IMR-90 (cell line): Measurements from ENCODE around the gene OTUD5. TPM values are rescaled to one million over a fixed set of nuclear protein-coding genes. Genes with fewer than 3 reads are reported as not detected.

ENCODE experiments used
- MAFK ChIP-seq: IDR thresholded peaks from 2 replicates; pipeline ENCODE4 v1.6.1; 2012; ENCODE audit warnings: low read depth, low read length, improper control_type of control experiment
- MXI1 ChIP-seq: IDR thresholded peaks from 2 replicates; pipeline ENCODE4 v1.6.1; 2012; ENCODE audit warnings: low read depth, mild to moderate bottlenecking, low read length, moderate library complexity, borderline replicate concordance
- NFE2L2 ChIP-seq: fragments of 150-350 bp; IDR thresholded peaks from 2 replicates; pipeline ENCODE4 v1.6.1; 2016; ENCODE audit warnings: low read depth, mild to moderate bottlenecking, low read length
- polyA plus RNA-seq, 3 experiments: library from polyadenylated mRNA; depleted of rRNA; stranded (reverse); fragments of >200 nt; gene quantifications; 2 replicates each; pipeline ENCODE4 v1.2.3, GENCODE V29; 2012; ENCODE audit warnings: low replicate concordance in 1 of 3
- total RNA-seq: library from RNA; depleted of rRNA; stranded (reverse); fragments of >200 nt; gene quantifications from 2 replicates; pipeline ENCODE4 v1.2.3, GENCODE V29; 2012

OTUD5 gene
- total and polyA plus RNA-seq, 2 of the 4 experiments (the other 2 are of a cell fraction): 30.6 to 50.4 TPM

DNA sequence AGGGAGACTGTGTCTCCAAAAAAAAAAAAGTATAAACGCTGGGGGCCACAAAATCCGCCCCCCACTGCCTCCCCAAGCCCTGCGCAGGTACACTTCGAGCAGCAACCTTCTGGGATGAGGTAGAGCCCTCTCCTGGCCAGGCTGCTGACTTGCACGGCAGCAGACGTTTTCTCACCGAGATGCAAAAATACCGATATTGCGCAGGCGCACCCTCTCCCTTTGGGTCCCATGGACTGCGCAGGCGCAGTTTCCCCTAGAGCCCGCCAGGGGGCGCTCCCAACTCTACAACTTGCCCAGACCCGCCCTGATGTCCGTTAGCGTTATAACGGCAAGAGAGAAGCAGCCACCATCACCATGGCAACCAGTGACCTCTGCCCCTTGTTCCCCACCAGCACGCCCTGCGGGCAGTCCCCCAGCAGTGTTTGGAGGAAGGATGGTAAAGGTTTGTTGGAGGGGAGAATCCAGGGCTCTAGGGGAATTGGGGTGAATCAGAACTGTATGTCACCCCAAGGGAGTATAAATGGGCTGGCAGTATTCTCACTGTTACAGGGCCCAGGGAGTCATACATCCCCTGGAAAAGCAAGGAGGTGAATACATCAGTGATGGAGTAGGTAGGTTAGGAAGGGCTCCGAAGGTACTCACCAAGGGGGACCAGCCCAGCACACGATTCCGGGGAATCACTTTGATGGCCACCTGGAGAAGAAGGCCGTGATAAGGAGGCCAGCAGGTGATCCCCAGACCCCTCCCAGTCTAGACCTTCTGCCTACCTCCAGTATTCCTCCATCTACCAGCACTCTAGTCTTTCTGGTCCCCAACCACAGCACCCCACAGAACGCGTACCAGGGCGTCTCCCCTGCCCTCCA, 40.0 kb downstream of the OTUD5 start (continued):
- TF ChIP-seq MAFK: no peak
- TF ChIP-seq MXI1: no peak
- TF ChIP-seq NFE2L2: no peak
